ENCODE data around the gene DNM1.
A peak's percentile ranks its signal among the peaks of the same experiment; 100 is the strongest.

The DNM1 gene

DNA sequence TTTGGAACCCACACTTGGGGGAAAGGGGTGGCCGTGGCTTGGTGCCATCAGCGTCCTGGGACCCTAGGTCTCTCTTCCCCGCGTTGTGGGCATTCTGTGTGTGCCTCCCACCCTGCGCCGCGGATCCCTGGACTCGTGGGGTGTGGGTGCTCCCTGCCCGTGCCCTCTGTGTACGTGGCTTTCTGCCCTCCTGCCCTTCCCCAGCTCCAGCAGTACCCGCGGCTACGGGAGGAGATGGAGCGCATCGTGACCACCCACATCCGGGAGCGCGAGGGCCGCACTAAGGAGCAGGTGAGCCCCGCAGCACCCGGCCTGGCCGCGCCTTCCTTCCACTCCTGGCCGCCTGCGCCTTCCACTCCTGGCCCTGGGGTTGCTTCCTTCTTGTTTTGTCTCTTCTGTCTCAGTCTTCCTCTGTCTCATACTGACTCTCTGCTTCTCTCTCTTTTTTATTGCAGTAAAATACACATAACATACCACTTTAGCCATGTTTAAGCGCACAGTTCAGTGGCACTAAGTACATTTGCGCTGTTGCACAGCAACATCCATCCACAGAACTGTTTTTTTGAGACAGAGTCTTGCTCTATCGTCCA lies 30.7 kb downstream of the DNM1 start:
- TF ChIP-seq GATA1 (IDR thresholded peaks at IDR 0.05; ENCODE audit: low read depth, low read length) = no peak
- TF ChIP-seq POLR2A (IDR thresholded peaks at IDR 0.05; ENCODE audit: low read length) = no peak
- no peak for DNase-seq

DNA sequence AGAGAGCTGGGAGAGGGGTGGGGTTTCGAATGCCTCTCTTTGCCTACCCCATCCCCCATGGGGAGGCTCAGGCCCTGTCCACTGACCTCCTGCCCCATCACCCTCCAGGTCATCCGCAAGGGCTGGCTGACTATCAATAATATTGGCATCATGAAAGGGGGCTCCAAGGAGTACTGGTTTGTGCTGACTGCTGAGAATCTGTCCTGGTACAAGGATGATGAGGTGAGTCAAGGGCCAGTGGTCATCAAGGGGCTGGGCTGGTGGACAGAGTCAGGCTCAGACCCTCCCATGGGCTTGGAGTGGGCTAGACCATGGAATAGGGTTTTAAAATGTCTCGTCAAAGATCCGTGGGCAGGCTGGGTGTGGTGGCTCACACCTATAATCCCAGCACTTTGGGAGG lies 38.9 kb downstream of the DNM1 start:
- TF ChIP-seq POLR2A (IDR thresholded peaks at IDR 0.05; ENCODE audit: low read length) (no peak), GATA1 (IDR thresholded peaks at IDR 0.05; ENCODE audit: low read depth, low read length) (no peak)
- no peak for DNase-seq

DNA sequence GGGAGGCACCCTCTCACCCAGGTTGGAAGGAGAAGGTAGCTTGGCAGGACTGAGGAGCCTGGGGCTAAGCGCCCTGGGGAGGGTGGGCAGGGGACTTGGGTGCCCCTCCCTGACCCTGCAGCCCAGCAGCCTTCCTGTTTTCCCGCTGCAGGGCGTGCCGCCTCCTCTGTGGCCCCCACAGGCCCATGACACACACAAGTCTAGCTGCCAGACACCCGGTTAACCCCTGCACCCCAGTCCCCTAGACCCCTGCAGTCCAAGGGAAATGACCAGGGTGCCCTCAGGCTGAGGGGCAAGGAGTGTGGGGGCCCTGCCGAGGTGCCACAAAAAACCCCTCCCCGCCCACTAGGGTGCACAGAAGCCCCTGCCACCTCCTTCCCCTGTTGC lies 39.6 kb downstream of the DNM1 start:
- DNase-seq = no peak
- TF ChIP-seq GATA1 (IDR thresholded peaks at IDR 0.05; ENCODE audit: low read depth, low read length) (no peak), POLR2A (IDR thresholded peaks at IDR 0.05; ENCODE audit: low read length) (no peak)

DNA sequence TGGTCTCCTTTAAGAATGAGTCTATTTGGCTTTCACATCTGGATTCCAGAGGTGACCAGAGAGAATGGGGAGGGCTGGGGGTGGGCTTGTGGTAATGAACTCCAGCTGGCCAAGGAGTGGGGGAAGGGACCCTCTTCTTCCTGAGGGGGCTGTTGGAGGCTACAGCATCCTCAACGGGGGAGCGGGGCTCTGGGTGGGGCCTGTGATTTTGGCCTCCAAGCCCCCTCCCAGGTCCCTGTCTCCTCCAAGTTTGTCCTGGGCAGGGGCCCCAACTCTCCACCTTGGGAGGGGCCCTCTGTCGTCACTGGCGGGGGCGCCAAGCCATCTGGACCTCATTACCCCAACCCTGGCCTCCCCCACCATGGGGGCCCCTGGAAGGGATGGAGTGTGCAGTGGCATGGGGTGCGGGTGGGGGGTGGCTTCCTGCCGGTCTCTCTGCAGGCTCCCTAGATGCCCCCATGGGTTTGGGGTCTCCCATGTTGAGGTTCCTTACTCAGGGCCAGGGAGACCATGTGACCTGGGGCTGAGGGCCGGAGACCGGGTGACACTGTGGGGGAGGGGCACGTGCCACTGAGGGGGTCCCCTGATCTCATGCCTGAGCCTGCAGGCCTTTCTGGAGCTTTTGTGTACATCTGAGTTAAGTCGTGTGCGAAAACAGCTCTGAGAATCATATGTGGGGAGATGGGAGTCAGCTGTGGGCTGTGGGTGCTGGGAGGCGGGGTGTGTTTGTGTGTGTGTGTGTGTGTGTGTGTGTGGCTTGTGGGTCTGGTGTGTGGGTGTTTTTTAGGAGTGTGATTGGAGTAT lies 40.2 kb downstream of the DNM1 start:
- no peak for DNase-seq
- TF ChIP-seq POLR2A (IDR thresholded peaks at IDR 0.05; ENCODE audit: low read length) = no peak
- no peak for TF ChIP-seq GATA1 (IDR thresholded peaks at IDR 0.05; ENCODE audit: low read depth, low read length)

DNA sequence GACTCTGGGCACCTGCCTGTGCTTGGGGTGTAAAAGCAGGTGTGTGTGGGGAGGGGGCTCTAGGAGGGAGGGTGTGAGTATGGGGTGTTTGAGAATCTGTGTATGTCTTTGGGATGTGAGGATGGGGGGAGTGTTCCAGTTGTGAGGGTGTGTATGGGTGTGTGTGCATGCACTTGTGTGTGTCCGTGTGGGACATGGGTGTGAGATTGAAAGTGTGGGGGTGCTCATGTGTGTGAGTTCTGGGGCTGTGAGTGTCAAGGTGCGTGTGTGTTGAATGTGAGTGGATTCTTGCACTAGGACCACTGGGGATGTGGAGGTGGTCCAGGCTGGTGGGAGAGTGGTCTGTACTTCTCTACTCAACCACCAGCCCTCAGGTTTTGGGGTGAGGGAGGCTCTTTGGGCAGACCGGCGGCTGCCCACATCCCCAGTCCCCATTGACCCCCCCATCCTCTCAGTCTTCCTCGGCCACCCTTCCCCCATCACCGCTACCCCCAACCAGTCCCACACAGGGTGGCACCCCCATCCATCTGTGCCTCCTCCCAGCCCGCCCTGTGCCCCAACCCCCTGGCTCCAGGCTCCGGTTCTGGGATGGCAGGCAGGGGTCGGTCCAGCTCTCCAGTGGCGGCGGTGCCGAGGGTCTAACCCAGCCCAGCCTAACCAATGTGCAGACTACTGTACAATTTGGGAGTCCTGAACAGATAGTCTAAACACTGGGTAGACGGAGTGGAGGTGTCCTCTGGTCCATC lies 41.1 kb downstream of the DNM1 start:
- no peak for DNase-seq
- TF ChIP-seq POLR2A (IDR thresholded peaks at IDR 0.05; ENCODE audit: low read length) = no peak
- TF ChIP-seq GATA1 (IDR thresholded peaks at IDR 0.05; ENCODE audit: low read depth, low read length) = no peak

DNA sequence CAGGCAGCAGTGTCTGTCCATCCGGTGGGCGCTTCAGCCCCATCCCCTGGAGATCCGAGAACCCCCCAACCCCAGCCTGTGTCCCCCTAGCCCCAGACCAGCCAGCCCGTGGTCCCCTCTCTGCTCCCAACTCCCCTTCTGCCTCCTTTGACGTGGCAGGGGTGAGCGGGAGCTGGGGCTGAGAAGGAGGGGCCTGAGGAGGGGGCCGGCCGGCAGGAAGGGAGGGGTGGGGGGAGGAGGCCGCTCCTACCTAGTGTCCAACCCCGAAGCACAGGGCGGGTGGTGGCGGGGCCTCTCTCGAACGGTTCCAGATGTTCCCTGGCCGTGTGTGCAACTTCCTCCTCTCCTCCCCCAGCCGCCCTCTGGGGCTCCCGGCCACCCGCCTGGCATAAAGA lies 41.7 kb downstream of the DNM1 start:
- DNase-seq = no peak
- no peak for TF ChIP-seq POLR2A (IDR thresholded peaks at IDR 0.05; ENCODE audit: low read length)
- no peak for TF ChIP-seq GATA1 (IDR thresholded peaks at IDR 0.05; ENCODE audit: low read depth, low read length)

DNA sequence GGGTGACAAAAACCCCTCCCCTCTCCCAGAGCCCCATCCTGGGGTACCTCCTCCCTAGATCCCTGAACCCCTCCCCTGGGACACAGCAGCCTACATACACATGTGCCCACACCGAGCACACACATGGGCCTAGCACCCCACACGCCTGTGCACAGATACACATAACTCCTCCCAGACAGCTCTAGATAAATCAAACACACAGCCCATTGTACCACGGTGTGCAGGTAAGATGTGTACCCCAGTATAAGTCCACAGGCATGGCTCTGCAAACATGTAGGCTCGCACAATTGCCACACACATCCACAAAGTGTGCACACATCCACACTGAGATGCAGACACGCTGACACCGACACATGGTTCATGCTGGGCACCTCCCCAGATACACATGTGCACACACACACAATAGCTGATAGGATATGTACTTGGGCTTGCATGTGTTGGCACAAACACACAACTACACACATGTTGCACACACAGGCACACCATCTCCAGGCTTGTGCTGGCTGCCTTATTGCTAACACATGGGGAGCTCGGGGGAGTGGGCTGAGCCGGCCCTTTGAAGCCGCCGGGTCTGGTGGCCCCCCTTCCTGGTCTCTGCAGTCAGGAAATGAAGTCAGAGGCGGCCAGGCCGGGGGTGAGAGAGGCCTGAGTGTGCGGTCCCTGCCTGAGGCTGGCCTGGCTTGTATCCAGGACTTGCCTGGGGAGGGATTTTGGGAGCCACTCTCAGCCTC lies 42.4 kb downstream of the DNM1 start:
- TF ChIP-seq POLR2A (IDR thresholded peaks at IDR 0.05; ENCODE audit: low read length) (no peak), GATA1 (IDR thresholded peaks at IDR 0.05; ENCODE audit: low read depth, low read length) (no peak)
- DNase-seq = no peak

DNA sequence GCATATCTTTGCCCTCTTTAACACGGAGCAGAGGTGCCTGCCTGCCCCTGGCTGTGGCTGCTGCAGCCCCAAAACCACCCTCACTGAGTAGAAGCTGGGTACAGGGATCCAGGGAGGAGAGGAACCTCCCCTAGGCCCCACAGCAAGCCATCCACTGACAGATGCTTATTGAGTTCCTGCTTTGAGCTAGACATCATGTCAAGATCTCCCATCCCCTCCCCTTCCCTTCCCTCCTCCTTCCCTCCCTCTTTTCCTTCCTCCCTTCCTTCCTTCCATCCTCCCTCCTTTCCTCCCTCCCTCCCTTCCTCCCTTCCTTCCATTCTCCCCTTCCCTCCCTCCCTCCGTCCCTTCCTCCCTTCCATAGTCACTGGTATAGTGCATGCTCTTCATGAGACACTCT lies 43.3 kb downstream of the DNM1 start:
- no peak for TF ChIP-seq GATA1 (IDR thresholded peaks at IDR 0.05; ENCODE audit: low read depth, low read length)
- TF ChIP-seq POLR2A (IDR thresholded peaks at IDR 0.05; ENCODE audit: low read length) = no peak
- no peak for DNase-seq

DNA sequence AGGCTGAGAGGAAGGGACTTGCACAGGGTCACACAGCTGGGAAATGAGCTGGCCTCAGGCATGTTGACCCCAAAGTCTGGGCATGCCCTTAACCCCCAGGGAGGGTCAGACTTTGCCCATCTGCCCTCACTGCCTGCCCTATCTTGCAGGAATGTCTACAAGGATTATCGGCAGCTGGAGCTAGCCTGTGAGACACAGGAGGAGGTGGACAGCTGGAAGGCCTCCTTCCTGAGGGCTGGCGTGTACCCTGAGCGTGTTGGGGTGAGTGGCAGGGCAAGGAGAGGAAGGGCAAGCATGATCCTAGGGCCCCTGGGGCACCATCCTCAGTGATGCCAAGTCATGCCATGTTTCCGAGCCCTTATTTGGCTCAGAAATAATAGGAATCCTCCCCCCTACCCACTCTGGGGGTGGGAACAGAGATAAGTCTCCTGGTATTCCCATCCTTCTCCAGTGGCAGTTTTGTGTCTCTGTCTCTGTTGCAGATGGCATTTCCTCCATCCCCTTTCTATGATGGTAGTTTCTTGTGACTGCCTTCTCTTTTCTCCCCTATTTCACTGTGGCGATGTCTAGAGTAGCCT lies 44.1 kb downstream of the DNM1 start:
- no peak for DNase-seq
- TF ChIP-seq GATA1 (IDR thresholded peaks at IDR 0.05; ENCODE audit: low read depth, low read length) = no peak
- TF ChIP-seq POLR2A (IDR thresholded peaks at IDR 0.05; ENCODE audit: low read length) = no peak

DNA sequence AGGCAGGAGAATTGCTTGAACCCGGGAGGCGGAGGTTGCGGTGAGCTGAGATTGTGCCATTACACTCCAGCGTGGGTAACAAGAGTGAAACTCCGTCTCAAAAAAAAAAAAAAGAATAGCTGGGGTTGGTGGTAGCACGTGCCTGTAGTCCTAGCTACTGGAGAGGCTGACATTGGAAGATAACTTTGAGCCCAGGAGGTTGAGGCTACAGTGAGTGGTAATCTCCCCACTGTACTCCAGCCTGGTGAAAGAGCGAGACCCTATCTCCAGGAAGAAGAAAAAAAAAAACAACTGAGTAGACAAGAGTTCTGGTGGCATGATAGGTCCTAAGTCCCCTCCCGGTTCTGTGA lies 46.4 kb downstream of the DNM1 start:
- peak; percentile 62 to 87 for DNase-seq
- TF ChIP-seq POLR2A (IDR thresholded peaks at IDR 0.05; ENCODE audit: low read length) = no peak
- no peak for TF ChIP-seq GATA1 (IDR thresholded peaks at IDR 0.05; ENCODE audit: low read depth, low read length)

DNA sequence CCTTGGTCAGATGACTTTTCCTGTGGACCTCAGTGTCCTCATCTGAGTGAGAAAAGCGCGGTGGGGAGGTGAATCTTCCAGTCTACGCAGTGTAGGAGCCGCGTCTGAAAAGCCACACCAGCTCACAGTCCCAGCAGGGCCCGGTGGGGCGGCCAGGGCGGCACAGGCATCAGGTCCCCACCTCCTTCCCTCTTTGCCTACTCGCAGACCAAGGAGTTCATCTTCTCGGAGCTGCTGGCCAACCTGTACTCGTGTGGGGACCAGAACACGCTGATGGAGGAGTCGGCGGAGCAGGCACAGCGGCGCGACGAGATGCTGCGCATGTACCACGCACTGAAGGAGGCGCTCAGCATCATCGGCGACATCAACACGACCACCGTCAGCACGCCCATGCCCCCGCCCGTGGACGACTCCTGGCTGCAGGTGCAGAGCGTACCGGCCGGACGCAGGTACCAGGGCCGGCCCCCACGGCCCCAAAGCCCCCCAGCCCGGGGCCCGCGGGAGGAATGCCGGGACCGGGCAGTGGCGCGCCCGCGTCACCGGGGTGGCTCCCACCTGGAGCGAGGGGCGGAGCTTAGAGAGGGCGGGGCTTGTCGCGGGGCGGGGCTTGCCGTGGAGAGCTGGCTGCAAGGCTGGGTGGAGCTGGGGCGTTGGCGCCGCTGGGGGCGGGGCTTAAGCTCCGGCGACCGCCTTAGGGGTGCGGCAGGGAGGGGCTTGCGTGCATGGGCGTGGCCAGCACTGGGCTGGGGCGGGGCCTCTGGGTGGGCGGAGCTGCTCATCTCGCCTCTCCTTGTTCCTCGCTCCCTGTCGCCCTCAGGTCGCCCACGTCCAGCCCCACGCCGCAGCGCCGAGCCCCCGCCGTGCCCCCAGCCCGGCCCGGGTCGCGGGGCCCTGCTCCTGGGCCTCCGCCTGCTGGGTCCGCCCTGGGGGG lies 47.0 kb downstream of the DNM1 start:
- peak; percentile 92 to 97 for DNase-seq
- no peak for TF ChIP-seq POLR2A (IDR thresholded peaks at IDR 0.05; ENCODE audit: low read length)
- no peak for TF ChIP-seq GATA1 (IDR thresholded peaks at IDR 0.05; ENCODE audit: low read depth, low read length)

DNA sequence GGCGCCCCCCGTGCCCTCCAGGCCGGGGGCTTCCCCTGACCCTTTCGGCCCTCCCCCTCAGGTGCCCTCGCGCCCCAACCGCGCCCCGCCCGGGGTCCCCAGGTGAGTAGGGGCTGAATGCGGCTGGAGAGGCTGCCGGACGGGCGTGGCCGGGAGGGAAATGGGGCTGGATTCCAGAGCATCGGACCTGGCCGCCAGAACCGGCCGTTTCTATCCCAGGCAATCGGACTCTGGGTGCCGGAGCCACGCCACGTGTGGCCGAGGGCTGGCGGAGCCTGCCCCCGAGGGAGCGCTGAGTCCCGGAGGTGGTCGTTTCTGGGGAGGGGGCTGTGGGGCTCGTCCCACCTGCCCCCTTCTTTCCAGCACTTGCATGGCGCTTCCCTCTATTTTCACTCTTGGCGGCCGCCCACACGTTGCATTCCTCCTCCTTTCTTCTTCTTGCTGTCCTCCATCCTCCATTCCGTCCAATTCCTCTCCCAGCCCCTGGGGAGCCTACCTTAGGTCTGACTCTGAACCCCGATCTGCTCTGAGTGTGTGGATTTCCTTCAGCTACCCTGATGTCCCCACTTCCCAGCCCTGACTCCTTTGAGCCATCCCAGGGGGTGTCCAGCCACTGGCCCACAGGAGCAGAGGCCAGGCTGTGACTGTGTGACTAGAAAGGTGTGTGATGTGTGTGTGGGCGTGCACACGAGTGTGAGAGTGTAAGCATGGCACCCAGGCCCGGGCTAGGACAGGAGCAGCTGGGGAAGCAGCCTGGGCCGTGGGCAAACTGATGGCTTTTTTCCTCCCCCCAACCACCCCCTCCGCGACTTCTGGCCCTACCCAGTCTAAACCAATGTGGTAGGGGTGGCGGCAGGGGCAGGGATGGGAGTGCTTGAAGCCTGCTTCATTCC lies 47.9 kb downstream of the DNM1 start:
- TF ChIP-seq POLR2A (IDR thresholded peaks at IDR 0.05; ENCODE audit: low read length) (no peak), GATA1 (IDR thresholded peaks at IDR 0.05; ENCODE audit: low read depth, low read length) (no peak)
- DNase-seq = no peak

All from erythroblast (primary cell).